OCI-LY3 (cell line): ENCODE data around the gene ALDH2.
A peak's percentile ranks its signal among the peaks of the same experiment; 100 is the strongest.

Source experiments
- H2AFZ ChIP-seq: fragments of 200-600, 300-600 bp; shearing (Covaris generic); 2 replicates; pipeline ENCODE4 v1.6.0; 2014; ENCODE audit warnings: antibody characterized with exemption, low read depth, low read length
- H3K27ac ChIP-seq: fragments of 200-600, 300-600 bp; sonication (generic); 2 replicates; pipeline ENCODE4 v1.5.1; 2014; ENCODE audit warnings: mild to moderate bottlenecking, low read length, moderate library complexity, mixed read lengths
- H3K27me3 ChIP-seq: fragments of 200-600, 300-600 bp; sonication (generic); 2 replicates; pipeline ENCODE4 v1.6.1; 2014; ENCODE audit warnings: low read depth, low read length, mixed read lengths
- H3K36me3 ChIP-seq: fragments of 200-600, 300-600 bp; sonication (generic); replicated peaks from 2 replicates; pipeline ENCODE3; 2014; ENCODE audit warnings: low read depth, low read length, mixed read lengths
- H3K4me1 ChIP-seq: fragments of 300-600, 200-600 bp; sonication (generic); 2 replicates; pipeline ENCODE4 v1.6.1; 2014; ENCODE audit warnings: low read length, mixed read lengths
- H3K4me2 ChIP-seq: fragments of 200-600, 300-600 bp; sonication (generic); 2 replicates; pipeline ENCODE4 v1.6.1; 2014; ENCODE audit warnings: low read length, mixed read lengths
- H3K4me3 ChIP-seq: fragments of 300-600, 200-600 bp; sonication (generic); 2 replicates; pipeline ENCODE4 v1.5.1; 2014; ENCODE audit warnings: antibody characterized with exemption, mild to moderate bottlenecking, low read length, moderate library complexity
- H3K79me2 ChIP-seq: fragments of 300-600, 200-600 bp; shearing (Covaris generic); 2 replicates; pipeline ENCODE4 v1.6.1; 2014; ENCODE audit warnings: mild to moderate bottlenecking, low read length, mixed read lengths
- H3K9ac ChIP-seq: fragments of 300-600, 200-600 bp; shearing (Covaris generic); 2 replicates; pipeline ENCODE4 v1.6.0; 2014; ENCODE audit warnings: mild to moderate bottlenecking, low read length, moderate library complexity
- H3K9me3 ChIP-seq: fragments of 200-600, 300-600 bp; shearing (Covaris generic); 2 replicates; pipeline ENCODE4 v1.6.1; 2014; ENCODE audit warnings: low read length, mixed read lengths; ENCODE audit not compliant: insufficient read depth
- H4K20me1 ChIP-seq: fragments of 200-600, 300-600 bp; sonication (generic); 2 replicates; pipeline ENCODE4 v1.6.1; 2016; ENCODE audit warnings: low read length, mixed read lengths; ENCODE audit not compliant: insufficient read depth
- CTCF ChIP-seq: fragments of 200-600, 300-600 bp; sonication (generic); IDR thresholded peaks from 2 replicates; pipeline ENCODE4 v1.5.1; 2014; ENCODE audit warnings: antibody characterized with exemption, low read length, low read depth
- EZH2phosphoT487 ChIP-seq: fragments of 200-600 bp; shearing (Covaris generic); IDR thresholded peaks from 2 replicates; pipeline ENCODE4 v1.6.1; 2018; ENCODE audit warnings: antibody characterized with exemption, mixed run types, low read depth

ALDH2 gene

GRCh38 chr12:111842556-111843396 lies 76.0 kb downstream of the ALDH2 start:
- peak overlapping the region; percentile 90 for H3K4me2 ChIP-seq
- no peaks in the 10 kb centered on the region for H4K20me1 ChIP-seq
- peaks cover 15% of the 10 kb centered on the region for H3K4me1 ChIP-seq
- H3K36me3 ChIP-seq, result peaks cover 26% of the 10 kb centered on the region
- TF ChIP-seq EZH2phosphoT487 (no peak), CTCF (no peak)
- H3K9me3 ChIP-seq, result no peaks in the 10 kb centered on the region
- peak overlapping the region; percentile 92 for H3K9ac ChIP-seq
- no peak overlapping the region for H2AFZ ChIP-seq
- H3K4me3 ChIP-seq, result peak overlapping the region; percentile 95
- H3K27ac ChIP-seq, result peak overlapping the region; percentile 67
- H3K27me3 ChIP-seq, result no peaks in the 10 kb centered on the region
- peaks cover 87% of the 10 kb centered on the region for H3K79me2 ChIP-seq

GRCh38 chr12:111846016-111846415 lies 79.3 kb downstream of the ALDH2 start:
- Histone ChIP-seq H3K36me3 (peaks cover 28% of the 10 kb centered on the region), H3K27me3 (no peaks in the 10 kb centered on the region), H3K79me2 (peaks cover 99% of the 10 kb centered on the region), H3K4me2 (no peak overlapping the region), H3K27ac (no peak overlapping the region), H3K4me3 (no peak overlapping the region), H3K9me3 (no peaks in the 10 kb centered on the region), H3K4me1 (peaks cover 7% of the 10 kb centered on the region), H3K9ac (no peak overlapping the region), H2AFZ (no peak overlapping the region), H4K20me1 (peaks cover 2% of the 10 kb centered on the region; the same call in 1 of the 2 replicates)
- no peak for TF ChIP-seq CTCF
- no peak for TF ChIP-seq EZH2phosphoT487

- Histone ChIP-seq H3K27ac (no peak overlapping the region), H3K4me1 (no peaks in the 10 kb centered on the region), H4K20me1 (peaks cover 7% of the 10 kb centered on the region; the same call in 1 of the 2 replicates), H3K4me2 (no peak overlapping the region), H3K27me3 (no peaks in the 10 kb centered on the region), H3K9me3 (no peaks in the 10 kb centered on the region), H3K4me3 (no peak overlapping the region), H3K9ac (no peak overlapping the region), H2AFZ (no peak overlapping the region), H3K36me3 (peaks cover 29% of the 10 kb centered on the region), H3K79me2 (peaks cover 99% of the 10 kb centered on the region)
- TF ChIP-seq CTCF (no peak), EZH2phosphoT487 (no peak)
Observed at GRCh38 chr12:111850526-111850925, 83.8 kb downstream of the ALDH2 start.

GRCh38 chr12:111858186-111858585 lies 91.5 kb downstream of the ALDH2 start:
- Histone ChIP-seq H3K79me2 (peaks cover 99% of the 10 kb centered on the region), H3K9ac (no peak overlapping the region), H3K27ac (no peak overlapping the region), H3K4me3 (no peak overlapping the region), H3K27me3 (no peaks in the 10 kb centered on the region), H3K36me3 (peaks cover 6% of the 10 kb centered on the region), H3K9me3 (no peaks in the 10 kb centered on the region), H2AFZ (no peak overlapping the region), H3K4me2 (no peak overlapping the region), H3K4me1 (no peaks in the 10 kb centered on the region), H4K20me1 (peaks cover 23% of the 10 kb centered on the region)
- no peak for TF ChIP-seq CTCF
- no peak for TF ChIP-seq EZH2phosphoT487
